Body of pancreas (tissue), 4 donors: ENCODE measurements around the gene MRM2.

Experiments used
- CTCF ChIP-seq, 7 experiments: fragments of 450-650 bp in 4 of 7; fragments of 200-600 bp in 3 of 7; sonication (generic) in 3 of 7; IDR thresholded peaks; one replicate each; pipeline ENCODE4 v1.5.1; 2016 to 2019; ENCODE audit warnings: antibody characterized with exemption in 7 of 7
- POLR2A ChIP-seq, 3 donors: fragments of 450-650 bp; IDR thresholded peaks; one replicate each; pipeline ENCODE4 v1.6.1; 2016; ENCODE audit warnings: antibody characterized with exemption in 3 of 3, mild to moderate bottlenecking in 2 of 3

- TF ChIP-seq CTCF (IDR thresholded peaks at IDR 0.05) (no peak), POLR2A (IDR thresholded peaks at IDR 0.05) (no peak)
Observed at GRCh38 chr7:2199956-2200583, 41.9 kb downstream of the MRM2 start.
